OCI-LY3 (cell line): ENCODE results near the gene SDK2.

Source experiments
- EZH2phosphoT487 ChIP-seq: fragments of 200-600 bp; shearing (Covaris generic); IDR thresholded peaks from 2 replicates; pipeline ENCODE4 v1.6.1; 2018; ENCODE audit warnings: antibody characterized with exemption, mixed run types, low read depth
- TF ChIP-seq, protein P1 (sequence below): fragments of 200-600, 300-600 bp; sonication (generic); IDR thresholded peaks from 2 replicates; pipeline ENCODE4 v1.5.1; 2014; ENCODE audit warnings: antibody characterized with exemption, low read length, low read depth

DNA sequence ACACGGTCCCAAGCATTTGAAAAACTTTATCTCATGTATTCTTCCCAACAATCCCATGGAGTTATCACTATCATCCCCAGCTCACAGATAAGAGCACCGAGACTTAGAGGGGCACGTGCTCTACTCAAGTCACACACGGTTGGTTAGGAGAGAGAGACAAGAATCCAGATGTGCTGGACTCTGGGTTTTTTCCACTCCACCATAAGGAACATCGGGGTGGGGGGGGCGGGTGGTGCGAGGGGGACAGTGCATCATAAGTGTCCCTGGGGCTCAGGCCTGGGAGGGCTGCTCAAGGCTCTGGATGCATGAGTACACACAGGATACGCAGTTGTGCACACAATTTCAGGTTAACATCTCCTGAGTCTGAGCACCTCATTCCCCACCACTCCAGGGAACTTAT is 339.8 kb downstream of the SDK2 start:
- TF ChIP-seq, protein P1, sequence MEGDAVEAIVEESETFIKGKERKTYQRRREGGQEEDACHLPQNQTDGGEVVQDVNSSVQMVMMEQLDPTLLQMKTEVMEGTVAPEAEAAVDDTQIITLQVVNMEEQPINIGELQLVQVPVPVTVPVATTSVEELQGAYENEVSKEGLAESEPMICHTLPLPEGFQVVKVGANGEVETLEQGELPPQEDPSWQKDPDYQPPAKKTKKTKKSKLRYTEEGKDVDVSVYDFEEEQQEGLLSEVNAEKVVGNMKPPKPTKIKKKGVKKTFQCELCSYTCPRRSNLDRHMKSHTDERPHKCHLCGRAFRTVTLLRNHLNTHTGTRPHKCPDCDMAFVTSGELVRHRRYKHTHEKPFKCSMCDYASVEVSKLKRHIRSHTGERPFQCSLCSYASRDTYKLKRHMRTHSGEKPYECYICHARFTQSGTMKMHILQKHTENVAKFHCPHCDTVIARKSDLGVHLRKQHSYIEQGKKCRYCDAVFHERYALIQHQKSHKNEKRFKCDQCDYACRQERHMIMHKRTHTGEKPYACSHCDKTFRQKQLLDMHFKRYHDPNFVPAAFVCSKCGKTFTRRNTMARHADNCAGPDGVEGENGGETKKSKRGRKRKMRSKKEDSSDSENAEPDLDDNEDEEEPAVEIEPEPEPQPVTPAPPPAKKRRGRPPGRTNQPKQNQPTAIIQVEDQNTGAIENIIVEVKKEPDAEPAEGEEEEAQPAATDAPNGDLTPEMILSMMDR, result no peak
- TF ChIP-seq EZH2phosphoT487, result no peak
